Urothelium cell line (cell line): Measurements from ENCODE around the gene TMEM80.
A peak's percentile ranks its signal among the peaks of the same experiment; 100 is the strongest.
"Not testable (repeated sequence)": the region's sequence is repeated elsewhere in the genome, so short reads cannot be mapped to it uniquely, and the experiment has no call there.

Source experiments
- DNase-seq: peaks from one replicate; pipeline ENCODE4 v3.0.0; 2011; ENCODE audit warnings: low spot score, mixed read lengths
- FAIRE-seq: peaks from 2 replicates; lab custom pipeline; 2011; peaks lifted over from hg19 to GRCh38; lab: Jason Lieb, UNC

The TMEM80 gene

DNA sequence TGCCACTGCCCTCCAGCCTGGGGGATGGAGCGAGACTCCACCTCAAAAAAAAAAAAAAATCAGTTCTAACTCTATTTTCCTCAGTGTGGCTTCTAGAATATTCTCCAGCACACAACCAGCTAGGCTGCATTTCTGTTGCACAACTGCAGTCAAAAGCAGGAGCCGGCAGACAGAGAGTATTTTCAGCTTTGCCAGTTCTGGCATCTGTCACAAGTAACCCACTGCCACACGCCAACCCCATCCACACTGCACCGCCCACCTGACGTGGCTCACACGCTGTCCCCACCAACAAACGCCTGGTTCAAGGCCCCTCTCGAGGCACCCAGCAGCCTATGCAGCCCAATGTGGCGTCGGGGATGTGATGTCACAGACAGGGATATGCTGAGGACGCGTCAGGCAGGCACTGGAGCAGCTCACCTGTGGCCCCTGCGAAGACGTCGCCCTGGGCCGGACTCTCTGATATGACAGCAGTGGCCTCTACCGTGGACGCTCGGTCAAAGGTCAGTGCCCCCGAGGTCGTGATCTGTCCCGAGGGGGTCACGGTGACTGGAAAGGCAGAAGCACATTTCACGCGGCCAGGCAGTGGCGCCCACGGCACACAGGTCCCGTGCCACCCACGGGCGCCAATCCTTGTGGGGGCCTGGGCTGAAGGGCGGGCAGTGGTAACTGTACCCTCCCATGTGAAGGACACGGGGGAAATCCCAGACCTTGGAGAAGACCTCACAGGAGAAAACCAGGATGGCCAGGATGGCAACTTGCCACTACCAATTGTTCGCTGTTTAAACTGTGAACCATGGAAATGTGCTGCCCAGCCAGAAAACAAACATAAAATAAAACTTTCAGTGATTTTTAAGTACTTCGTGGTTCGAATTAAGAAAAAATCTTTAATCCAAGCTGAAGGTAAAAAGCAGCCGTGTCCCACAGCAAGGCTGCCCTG lies 16.1 kb upstream of the TMEM80 start:
- FAIRE-seq (no peak), DNase-seq (no peak)

DNA sequence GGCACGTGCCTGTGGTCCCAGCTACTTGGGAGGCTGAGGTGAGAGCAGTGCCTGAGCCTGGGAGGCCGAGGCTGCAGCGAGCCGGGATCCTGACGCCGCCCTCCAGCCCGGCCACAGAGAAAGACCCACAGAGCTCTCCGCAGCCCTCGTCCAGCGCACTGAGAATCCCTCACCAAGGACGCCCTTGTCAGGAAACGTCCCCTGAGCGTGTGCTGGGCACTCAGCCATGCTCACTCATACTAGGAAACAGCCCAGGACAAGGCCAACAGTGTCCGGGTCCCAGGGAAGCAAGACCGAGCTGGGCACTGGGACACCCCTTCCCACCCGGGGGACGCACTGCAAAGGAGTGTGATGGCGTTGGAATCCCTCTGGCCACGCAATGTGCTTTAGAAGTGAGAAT lies 15.1 kb upstream of the TMEM80 start:
- FAIRE-seq (no peak), DNase-seq (no peak)

DNA sequence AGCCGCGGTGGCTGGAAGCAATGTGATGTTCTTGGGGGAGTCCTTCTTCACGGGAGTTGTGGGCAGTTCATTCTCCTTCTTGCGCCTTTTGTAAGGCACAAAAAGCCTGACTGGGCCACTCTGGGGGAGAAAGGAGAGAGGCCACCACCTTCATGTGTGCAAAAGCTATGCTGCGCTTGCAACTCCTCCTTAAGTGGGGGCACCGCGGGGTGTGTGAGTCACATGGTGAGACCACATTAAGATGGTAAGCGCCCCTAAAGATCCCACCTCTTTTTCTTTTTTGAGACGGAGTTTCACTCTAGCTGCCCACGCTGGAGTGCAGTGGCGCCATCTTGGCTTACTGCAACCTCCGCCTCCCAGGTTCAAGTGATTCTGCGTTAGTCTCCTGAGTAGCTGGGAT lies 14.6 kb upstream of the TMEM80 start:
- no peak for DNase-seq
- FAIRE-seq: no peak

DNA sequence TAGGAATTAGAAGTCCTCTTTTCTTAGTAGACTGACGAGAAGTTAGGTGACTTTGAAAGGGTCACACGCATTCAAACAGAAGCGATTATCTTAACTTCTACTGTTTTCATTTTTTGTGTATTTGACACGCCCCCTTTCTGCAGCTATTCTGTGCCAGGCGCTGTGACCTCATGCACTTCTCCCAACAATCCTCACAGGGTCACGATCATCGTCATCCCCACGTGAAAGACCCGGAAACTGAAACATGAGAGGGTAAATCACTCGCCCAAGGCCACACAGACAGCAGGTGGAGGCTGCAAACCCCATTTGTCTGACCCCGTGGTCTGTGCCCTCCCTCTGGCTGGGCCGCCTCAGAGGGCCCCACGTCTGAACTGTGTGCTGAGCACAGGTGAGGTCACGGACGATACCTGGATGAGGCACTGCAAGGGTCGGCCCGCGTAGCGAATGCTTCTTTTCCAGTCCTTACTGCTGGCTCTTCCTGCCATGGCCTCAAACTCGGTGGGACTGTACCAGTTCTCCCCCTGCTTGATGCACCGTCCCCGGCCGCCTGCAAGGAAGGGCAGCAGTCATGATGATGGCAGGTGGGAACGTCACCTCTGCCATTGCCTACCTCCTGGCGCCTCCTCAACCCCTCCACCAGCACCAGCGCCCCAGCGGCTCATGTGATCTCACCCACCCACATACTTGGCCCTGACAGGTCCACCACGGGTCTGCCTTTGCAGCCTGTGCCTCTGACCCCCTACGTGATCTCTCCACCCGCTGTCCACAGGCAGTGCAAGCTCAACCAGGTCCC lies 9.0 kb upstream of the TMEM80 start:
- DNase-seq (no peak), FAIRE-seq (no peak)

DNA sequence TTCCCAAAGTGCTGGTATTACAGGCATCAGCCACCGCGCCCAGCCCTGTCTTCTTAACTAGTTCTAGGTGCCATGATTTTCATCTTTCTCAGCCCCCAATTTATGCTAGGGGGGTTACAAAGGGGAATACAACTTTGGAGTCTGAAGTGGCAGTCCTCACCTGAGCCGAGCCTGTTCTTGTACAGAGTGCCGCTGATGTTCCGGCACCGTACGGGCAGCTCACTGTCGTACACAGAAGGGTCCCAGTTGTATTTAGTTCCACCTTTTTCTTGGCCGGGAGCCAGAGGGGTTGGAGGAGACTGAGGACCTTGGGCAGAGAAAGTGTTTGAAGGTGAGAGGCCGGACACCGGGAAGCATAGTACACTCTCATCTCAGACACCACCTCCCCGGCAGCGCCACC lies 7.9 kb upstream of the TMEM80 start:
- FAIRE-seq: no peak
- no peak for DNase-seq

DNA sequence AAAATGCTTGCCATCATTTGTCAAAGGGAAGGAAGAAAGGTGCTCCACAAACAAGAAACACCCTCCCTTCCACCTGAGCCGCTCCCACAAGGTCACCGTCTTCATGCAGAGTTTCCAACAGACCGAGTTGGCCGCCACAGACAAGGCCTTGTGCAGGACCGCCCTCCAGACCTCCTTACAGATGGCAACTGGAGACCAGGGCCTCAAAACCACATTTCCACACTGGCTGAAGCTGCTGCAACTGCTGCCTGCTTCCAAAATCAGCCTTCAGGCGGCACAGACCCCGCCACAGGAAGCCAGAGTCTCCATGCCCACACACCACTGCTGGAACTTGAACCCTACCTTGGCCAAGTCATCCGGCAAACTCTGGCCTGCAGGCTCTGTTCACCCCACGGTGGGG lies 6.9 kb upstream of the TMEM80 start:
- no peak for FAIRE-seq
- DNase-seq: no peak

DNA sequence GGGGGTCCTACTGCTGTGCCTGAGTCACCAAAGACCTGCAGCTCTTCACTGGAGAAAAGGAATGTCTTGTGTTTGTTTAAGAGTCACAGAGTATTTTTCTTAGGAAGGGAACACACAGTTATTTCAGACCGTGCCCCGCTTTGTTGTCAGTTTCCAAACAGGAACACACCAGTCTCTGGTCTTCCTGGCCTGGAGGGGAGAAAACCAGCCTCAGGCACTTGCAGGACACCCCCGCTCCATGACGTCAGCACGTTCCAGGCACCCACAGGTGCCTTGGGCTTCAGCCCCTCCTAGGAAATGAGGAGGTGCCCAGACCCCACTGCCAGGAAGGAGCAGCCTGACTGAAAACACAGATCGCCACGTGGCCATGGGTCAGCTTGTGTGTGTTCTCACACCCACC lies 6.0 kb upstream of the TMEM80 start:
- no peak for FAIRE-seq
- no peak for DNase-seq

DNA sequence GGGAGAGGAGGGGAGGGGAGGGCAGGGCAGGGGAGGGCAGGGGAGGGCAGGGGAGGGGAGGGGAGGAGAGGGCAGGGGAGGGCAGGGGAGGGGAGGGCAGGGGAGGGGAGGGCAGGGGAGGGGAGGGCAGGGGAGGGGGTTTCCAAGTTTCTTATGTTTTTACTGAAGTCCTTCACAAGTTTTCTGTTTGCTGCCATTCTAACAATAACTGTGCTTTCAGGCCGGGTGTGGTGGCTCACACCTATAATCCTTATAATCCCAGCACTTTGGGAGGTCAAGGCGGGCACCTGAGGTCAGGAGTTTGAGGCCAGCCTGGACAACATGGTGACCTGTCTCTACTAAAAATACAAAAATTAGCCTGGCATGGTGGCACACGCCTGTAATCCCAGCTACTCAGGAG lies 5.4 kb upstream of the TMEM80 start:
- not testable (repeated sequence) for FAIRE-seq

DNA sequence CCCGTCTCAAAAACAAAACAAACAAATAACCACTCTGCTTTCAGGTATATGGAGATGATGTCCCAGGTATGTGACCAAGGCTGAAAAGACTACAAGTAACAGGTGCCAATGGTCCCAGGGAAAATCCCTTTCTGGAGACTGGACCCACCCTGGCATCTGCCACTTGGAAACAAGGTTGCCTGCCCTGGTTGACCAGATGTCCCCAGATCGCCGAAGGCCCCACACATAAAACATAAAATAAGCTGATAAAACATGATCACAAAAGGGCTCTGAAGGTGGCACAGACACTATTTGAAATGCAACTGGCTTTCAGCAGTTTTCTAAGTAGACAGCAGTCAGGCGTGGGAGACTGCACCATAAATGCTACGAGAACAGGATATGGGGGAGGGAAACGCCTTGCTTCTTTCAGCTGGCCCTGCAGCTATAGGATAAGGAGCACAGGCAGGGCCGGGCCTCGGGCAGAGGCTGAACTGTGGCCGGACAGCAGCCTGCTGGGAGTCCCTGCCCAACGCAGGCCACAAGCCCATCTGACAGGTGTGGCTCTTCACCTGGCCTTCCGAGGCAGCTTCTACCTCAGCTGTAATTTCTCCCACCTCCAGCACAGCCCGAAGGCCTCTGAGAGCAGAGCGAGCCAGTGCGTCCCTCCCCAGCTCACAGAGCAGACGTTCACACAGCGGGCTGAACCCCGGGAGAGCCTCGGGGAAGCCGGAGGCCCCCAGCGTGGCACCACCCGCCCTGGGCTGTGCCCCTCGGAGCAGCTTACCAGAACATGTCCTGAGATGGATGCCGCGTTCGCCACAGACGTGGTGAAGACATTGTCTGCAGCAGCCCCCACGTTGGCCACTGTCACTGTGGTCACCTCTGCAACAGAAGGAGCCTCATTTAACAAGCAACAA lies 4.6 kb upstream of the TMEM80 start:
- no peak for DNase-seq
- no peak for FAIRE-seq

More for the DNA sequence above, 5.4 kb upstream of the TMEM80 start:
- not testable (repeated sequence) for DNase-seq

DNA sequence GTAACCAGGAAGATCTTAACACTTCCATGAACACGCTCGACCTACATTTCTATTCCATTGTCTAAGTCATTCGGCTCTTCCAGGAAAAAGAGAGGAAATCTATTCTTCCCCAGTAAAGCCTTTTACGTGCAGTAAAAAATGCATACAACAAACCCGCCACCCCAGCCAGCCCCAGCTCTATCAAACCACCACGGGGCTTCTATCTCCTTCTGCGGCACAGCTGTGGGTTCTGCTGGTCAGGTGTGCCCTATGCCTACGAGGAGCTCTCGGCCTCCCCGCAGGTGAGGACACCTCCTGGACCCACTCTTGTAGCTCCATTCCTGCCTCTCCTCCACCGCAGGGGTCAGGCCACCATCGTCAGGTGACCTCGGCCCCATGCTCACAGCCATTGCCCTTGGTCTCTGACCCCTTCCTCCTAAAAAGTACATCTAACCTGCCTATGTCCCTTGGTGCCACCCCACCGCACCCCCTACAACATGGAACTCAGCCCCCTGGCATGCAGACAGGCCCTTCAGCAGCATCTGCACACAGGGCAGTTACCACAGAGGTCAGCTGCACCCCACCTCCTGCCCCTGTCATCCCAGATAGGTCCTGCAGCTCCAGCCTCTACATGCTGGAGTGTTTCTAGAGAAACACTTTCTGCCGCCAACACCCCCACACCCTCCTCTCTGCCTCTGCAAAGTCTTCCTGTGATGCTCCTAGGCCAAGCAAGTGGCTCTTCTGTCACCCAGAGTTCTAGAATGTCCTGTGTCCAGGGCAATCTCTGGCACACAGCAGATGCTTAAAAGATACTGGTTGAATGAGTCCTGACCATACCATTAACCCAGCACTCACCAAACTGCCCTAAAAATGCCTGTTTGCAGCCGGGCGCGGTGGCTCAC lies 3.7 kb upstream of the TMEM80 start:
- DNase-seq (no peak), FAIRE-seq (no peak)

DNA sequence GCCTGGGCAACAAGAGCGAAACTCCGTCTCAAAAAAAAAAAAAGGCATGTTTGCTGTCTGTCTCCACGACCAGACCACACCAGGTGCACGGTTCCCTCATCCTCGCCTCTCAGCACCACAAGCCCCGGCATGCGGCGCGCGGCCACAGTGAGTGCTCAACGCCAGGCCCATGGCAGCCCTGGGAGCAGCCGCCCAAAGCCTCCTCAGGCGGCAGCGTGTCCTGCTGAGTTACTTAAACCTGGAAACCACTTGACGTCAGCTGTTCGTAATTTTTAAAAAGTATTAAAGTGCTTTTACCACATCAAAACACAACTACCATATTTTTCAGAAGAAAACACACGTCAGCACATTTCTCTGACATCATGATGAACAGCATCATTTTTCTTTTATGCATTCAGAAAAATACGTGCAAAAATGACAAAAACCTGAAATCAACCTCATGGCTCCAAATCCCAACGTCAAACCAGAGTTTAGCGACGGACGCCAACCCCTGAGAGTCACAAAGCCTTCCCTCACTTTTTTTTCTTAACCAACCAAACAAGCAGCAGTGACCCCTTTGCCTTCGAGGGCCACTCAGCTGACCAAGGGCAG lies 2.7 kb upstream of the TMEM80 start:
- no peak for FAIRE-seq

DNA sequence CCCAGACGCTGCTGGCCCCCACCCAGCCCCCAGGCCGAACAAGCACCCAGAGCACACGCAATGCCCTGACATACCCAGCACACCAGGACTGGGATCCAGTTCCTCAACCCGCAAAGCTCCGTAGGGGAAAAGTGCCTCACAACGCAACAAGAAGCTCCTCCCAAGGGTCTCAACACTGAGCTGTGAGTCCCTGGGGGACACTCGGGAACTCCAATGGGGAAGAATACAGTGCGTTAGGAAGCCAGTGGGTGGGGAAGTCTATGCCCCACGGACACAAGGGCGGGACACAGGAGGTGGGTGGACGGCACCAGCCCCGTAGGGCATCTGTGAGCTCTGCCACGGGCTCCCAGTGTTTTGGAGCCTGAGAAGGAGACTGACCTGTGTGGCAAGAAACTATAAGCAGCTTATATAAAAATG lies 2.2 kb upstream of the TMEM80 start:
- DNase-seq (no peak), FAIRE-seq (no peak)

More for the DNA sequence above, 2.7 kb upstream of the TMEM80 start:
- no peak for DNase-seq

DNA sequence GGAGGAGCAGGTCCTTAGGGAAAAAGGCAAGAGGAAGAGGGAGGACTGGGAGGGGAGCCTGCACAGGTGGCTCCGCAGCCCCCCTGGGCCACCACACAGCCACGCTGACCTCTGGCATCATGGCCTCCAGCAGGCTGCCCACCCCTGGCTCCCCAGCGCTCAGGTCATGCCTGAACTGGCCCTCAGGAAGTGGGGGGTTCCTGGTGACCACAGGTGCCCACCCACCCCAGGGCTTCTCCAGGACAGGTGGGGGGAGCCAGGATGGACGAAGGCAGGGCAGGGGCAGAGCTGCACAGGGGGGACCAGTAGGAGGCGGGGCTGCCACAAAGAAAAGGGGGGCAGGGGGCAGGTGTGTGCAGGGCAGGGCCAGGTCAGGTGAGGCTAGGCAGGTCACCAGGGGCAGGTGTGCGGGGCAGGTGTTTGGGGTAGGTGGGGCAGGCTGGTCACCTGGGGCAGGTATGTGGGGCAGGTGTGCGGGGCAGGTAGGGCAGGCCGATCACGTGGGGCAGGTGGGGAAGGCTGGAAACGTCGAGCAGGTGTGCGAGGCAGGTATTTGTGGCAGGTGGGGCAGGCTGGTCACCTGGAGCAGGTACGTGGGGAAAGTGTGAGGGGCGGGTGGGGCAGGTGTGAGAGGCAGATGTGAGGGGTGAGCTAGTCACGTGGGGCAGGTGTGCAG lies 1.6 kb upstream of the TMEM80 start:
- DNase-seq (no peak), FAIRE-seq (no peak)

DNA sequence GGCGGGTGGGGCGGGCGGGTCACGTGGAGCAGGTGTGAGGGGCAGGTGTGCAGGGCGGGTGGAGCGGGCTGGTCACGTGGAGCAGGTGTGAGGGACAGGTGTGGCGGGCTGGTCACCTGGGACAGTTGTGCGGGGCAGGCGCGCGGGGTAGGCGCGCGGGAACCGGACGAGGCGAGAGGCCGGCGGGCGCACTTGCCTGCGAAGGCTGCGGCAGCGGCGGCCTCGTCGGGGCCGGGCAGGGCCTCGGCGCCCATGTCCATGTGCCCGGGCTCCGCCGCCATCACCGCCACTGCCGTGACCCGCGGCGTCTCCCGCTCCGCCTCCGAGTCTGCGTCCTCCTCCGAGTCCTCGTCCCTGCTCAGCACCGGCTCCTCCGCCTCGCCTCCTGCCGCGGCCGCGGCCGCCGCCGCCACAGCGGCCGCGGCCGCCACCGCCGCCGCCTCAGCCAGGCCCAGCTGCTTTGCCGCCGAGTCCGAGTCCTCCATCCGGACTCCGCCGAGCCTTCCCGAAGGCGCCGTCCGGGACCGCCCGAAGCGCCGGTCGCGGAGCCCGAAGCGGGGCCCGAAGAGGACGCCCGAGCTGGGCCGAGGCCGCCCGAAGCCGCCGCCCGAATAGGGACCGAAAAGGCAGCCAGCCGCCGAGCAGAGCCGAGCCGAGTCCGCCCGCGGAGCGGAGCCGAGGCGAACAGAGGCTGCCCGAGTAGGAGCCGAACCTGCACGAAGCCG lies 891 bp upstream of the TMEM80 start, which contains the start of gene DEAF1:
DEAF1 (minus strand) TSS at position 660 of the 725 bp plus-strand sequence; CDS start at position 485, 175 bp downstream.
- no peak for FAIRE-seq
- peak; percentile 53 for DNase-seq

DNA sequence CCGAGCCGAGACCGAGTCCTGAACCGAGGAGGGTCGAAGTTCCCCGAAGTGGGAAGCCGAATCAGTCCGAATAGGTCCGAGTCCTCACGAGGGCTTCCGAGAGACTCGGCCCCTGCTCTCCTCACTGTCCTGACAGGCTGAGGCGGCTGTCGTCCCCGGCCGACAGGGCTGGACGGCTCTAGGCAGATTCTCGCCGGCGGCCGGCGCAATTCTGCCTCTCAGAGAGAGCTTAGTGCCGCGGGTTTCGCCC lies 403 bp upstream of the TMEM80 start:
- DNase-seq (no peak), FAIRE-seq (no peak)

DNA sequence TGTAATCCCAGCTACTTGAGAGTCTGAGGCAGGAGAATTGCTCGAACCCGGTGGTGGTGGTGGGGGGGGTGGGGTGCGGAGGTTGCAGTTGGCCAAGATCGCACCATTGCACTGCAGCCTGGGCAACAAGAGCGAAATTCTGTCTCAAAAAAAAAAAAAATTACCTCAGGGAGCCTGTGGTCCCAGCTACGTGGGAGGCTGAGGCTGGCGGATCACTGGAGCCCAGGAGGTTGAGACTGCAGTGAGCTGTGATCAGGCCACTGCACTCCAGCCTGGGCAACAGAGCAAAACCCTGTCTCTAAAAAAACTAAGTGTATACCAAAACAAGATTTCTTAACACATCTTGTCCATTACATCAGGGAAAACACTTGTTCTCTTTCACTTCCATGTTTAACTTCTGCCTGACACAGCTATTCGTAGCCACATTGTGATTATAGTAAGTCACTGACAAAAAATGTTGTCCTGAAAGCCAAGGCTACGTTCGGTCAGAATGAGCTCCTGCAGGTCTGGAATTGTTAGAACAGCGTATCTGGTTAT lies 1.4 kb downstream of the TMEM80 start:
- FAIRE-seq: no peak
- DNase-seq: no peak

DNA sequence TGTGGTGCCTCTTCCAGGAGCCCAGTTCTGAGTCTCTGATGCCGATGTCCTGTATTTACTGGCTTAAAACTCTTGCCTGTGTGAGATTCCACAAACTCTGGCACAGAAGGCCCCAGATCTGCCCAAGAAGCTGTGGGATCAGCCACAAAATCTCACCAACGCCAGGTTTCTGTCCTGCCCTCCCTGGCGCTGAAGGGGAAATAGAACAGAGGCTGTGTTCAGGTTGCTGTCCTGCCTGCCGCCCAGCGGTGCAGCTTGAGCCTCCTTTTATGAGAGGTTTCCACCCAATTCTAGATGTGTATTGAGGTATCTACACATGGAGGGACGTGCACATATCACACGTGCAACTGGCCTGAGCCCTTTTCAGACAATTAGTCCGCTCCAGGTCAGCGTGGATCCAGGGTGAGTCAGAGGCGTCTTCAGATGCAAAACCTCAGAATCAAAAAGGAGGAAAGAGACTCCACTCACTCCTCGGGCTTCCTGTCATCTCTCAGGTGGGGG lies 2.2 kb downstream of the TMEM80 start:
- no peak for FAIRE-seq
- no peak for DNase-seq

DNA sequence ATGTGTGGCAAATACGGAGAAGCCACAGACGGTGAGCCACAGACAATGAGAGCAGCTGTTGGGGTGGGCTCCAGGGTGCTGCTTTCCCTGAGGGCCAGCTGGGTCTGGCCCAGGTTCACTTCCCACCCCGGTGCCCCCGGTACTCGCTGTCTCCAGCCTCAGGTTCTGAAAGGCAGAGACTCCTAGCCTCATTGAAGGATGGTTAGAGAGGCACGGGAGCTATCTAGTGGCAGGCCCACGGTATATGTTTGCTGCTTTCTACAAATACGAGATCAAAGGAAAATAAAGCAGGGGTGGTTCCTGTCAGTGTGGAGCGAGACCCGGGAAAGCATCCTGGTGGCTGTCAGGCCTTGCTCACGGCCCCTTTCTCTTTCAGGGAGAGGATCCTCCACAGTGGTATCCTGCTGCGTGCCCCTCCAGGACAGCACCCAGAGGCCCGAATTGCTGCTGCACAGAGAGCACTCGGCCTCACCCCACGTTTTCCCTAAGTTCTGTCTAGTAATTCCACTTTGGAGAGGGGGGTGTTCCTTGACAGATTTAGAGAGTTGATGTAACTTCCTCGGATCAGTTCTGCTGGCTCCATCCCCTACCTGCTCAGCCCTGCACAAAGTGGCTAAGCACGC lies 3.0 kb downstream of the TMEM80 start:
- no peak for FAIRE-seq
- no peak for DNase-seq
